Endothelial cell of umbilical vein (primary cell): Measurements from ENCODE around the gene PPP1R1B.

ENCODE experiments used
- EZH2 ChIP-seq: IDR thresholded peaks from 2 replicates; pipeline ENCODE4 v1.6.1; 2012; ENCODE audit warnings: borderline replicate concordance, low read depth, mild to moderate bottlenecking, moderate library complexity, low read length, inconsistent platforms; ENCODE audit not compliant: severe bottlenecking
- POLR2A ChIP-seq: IDR thresholded peaks from 2 replicates; pipeline ENCODE4 v1.6.1; 2012; ENCODE audit warnings: low read depth, mild to moderate bottlenecking, control low read depth, low read length
- POLR2AphosphoS5 ChIP-seq: IDR thresholded peaks from 2 replicates; pipeline ENCODE4 v1.6.1; 2012; ENCODE audit warnings: low read depth, mild to moderate bottlenecking, control low read depth, low read length, moderate library complexity; ENCODE audit not compliant: insufficient read depth

- TF ChIP-seq POLR2A (no peak), POLR2AphosphoS5 (no peak), EZH2 (no peak)
Observed at GRCh38 chr17:39631403-39631802, 4.7 kb downstream of the PPP1R1B start.
